ENCODE data around the gene DLX3. TPM values are rescaled to one million over a fixed set of nuclear protein-coding genes. Genes with fewer than 3 reads are reported as not detected.

The DLX3 gene
- total RNA-seq, 1 experiment from 2014 or later: 1.2 TPM

- Histone ChIP-seq H3K79me2 (ENCODE audit: insufficient read depth, low read length) (no peaks in the 10 kb centered on the region), H3K56ac (ENCODE audit: insufficient read length, low read depth, low read length) (no peak overlapping the region), H3K23me2 (ENCODE audit: insufficient read length, low read depth, low read length, poor library complexity, severe bottlenecking) (no peaks in the 10 kb centered on the region), H3K23ac (ENCODE audit: insufficient read length, low read depth, low read length) (no peak overlapping the region), H3K9me3 (ENCODE audit: control insufficient read depth, low read depth, low read length) (no peaks in the 10 kb centered on the region), H3K14ac (ENCODE audit: insufficient read depth, low read length) (no peak overlapping the region), H4K91ac (ENCODE audit: insufficient read length, low read depth, low read length) (no peak overlapping the region), H2BK5ac (ENCODE audit: insufficient read length, low read length) (no peak overlapping the region), H4K20me1 (ENCODE audit: control insufficient read depth, insufficient read depth, insufficient read length) (no peaks in the 10 kb centered on the region), H3K18ac (ENCODE audit: insufficient read length, low read depth, low read length) (no peak overlapping the region), H3K27me3 (ENCODE audit: insufficient read depth, low read length) (no peaks in the 10 kb centered on the region; the same call in 1 of the 2 replicates), H3K79me1 (ENCODE audit: insufficient read depth, low read depth, low read length, poor library complexity, severe bottlenecking) (no peaks in the 10 kb centered on the region), H2AFZ (ENCODE audit: low read length) (no peak overlapping the region), H3T11ph (ENCODE audit: low read length) (no peak overlapping the region), H2AK5ac (ENCODE audit: insufficient read length, low read length) (no peak overlapping the region), H3K4ac (ENCODE audit: low read depth, low read length) (no peak overlapping the region), H3K27ac (ENCODE audit: insufficient read length, low read depth, low read length) (no peak overlapping the region), H2BK20ac (ENCODE audit: low read depth, low read length, poor library complexity, severe bottlenecking) (no peak overlapping the region), H3K4me1 (ENCODE audit: insufficient read depth, low read length) (no peaks in the 10 kb centered on the region; the same call in 1 of the 2 replicates), H3K4me2 (ENCODE audit: insufficient read depth, insufficient read length, low read length) (no peak overlapping the region), H4K5ac (ENCODE audit: insufficient read length, low read depth, low read length) (no peak overlapping the region), H4K8ac (replicated peaks; ENCODE audit: insufficient read length, low read depth, low read length) (no peak overlapping the region), H3K9ac (ENCODE audit: extremely low read depth, insufficient read length, low read length) (no peak overlapping the region), H2BK15ac (ENCODE audit: low read depth, low read length) (no peak overlapping the region), H2BK120ac (ENCODE audit: low read depth, low read length, poor library complexity, severe bottlenecking) (no peak overlapping the region), H2BK12ac (ENCODE audit: insufficient read length, low read depth, low read length) (no peak overlapping the region)
- no peak for DNase-seq
- Mint-ChIP-seq H3K27me3 (ENCODE audit: low read depth) (peaks cover 12% of the 10 kb centered on the region), H3K9me3 (no peaks in the 10 kb centered on the region; a peak in 1 of 5 replicates), H3K4me1 (peaks cover 20 to 33% of the 10 kb centered on the region in 2 experiments), H3K27ac (no peak overlapping the region), H3K36me3 (ENCODE audit: insufficient read depth in 1 of 3, low read depth in 3 of 3) (no peaks in the 10 kb centered on the region), H3K4me3 (no peak overlapping the region)
- WGBS (ENCODE audit: extremely low coverage, insufficient read length, low lambda C conversion rate): no CpG with 5 or more reads among the region's 14 CpGs
- TF ChIP-seq CTCF (conservative IDR thresholded peaks at IDR 0.05): no peak
Measured at GRCh38 chr17:50037321-50038107, 42.5 kb upstream of the DLX3 start.
